ENCODE results near the gene ISM1. TPM values are rescaled to one million over a fixed set of nuclear protein-coding genes. Genes with fewer than 3 reads are reported as not detected.

ISM1 gene
- total and polyA plus RNA-seq, 2 donors (not counting 1 experiment from before 2014, with no cell fraction given): 0.10 to 0.17 TPM

DNA sequence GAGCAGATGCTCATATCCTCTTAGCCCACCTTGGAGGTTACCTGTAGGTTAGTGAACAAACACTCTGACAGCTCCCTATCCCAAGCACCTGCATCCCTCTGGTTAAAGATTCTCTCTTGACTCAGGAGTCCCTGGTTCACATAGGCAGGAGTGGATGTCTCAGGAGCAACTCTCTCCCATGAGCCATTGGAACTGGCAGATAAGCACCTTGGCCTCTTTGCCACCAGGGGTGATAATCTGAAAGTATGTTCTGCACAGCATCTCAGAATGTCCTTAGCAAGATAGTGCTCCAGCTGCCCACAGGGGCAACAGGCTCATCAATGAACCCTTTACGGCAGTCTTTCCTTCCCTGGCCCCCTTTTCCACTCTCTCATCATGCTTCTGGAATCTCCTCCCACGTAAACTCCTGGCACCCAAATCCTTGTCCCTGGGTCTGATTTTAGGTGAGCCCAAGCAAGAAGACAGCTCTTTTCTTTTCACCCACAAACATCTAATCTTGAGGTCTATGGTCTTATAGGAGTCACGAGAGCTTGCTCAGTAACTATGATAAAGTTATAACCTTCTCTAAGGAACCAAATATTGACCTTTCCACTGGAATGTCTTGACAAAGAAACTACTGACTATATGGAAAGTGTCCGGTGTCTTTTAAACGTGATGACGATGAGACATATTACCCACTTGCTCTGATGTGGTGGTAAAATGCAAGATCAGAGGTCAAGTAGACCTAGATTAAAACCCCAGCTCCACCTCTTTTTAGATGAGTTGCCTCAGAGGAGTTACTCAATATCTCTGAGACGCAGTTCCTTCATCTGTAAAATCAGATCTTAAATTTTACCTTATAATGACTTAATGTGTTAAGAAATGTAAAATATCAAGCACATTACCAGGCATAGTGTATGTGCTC lies 39.8 kb upstream of the ISM1 start:
- Histone ChIP-seq H3K79me2 (ENCODE audit: control insufficient read depth, insufficient read depth, low read length) (no peaks in the 10 kb centered on the region), H3K4me3 (replicated peaks in 1 of 4; ENCODE audit: control extremely low read depth in 1 of 4, insufficient read depth in 1 of 4, low read depth in 3 of 4, low read length in 4 of 4) (no peak overlapping the region), H3K4me2 (ENCODE audit: extremely low read depth, insufficient read depth, low read length) (no peak overlapping the region), H4K20me1 (ENCODE audit: control insufficient read depth, extremely low read depth, insufficient read depth, low read length) (no peaks in the 10 kb centered on the region), H2AFZ (ENCODE audit: low read length) (no peak overlapping the region), H3K9me3 (ENCODE audit: control insufficient read depth, insufficient read depth, low read depth, low read length) (no peaks in the 10 kb centered on the region), H3K27me3 (ENCODE audit: control insufficient read depth, insufficient read depth, low read length) (no peaks in the 10 kb centered on the region), H3K27ac (ENCODE audit: insufficient read depth, low read length) (no peak overlapping the region), H3K9ac (ENCODE audit: insufficient read depth, low read length) (no peak overlapping the region), H3K4me1 (ENCODE audit: control insufficient read depth, extremely low read depth, insufficient read depth, low read length) (no peaks in the 10 kb centered on the region), H3K36me3 (ENCODE audit: control insufficient read depth, insufficient read depth, low read length) (no peaks in the 10 kb centered on the region)
- TF ChIP-seq, protein P1, sequence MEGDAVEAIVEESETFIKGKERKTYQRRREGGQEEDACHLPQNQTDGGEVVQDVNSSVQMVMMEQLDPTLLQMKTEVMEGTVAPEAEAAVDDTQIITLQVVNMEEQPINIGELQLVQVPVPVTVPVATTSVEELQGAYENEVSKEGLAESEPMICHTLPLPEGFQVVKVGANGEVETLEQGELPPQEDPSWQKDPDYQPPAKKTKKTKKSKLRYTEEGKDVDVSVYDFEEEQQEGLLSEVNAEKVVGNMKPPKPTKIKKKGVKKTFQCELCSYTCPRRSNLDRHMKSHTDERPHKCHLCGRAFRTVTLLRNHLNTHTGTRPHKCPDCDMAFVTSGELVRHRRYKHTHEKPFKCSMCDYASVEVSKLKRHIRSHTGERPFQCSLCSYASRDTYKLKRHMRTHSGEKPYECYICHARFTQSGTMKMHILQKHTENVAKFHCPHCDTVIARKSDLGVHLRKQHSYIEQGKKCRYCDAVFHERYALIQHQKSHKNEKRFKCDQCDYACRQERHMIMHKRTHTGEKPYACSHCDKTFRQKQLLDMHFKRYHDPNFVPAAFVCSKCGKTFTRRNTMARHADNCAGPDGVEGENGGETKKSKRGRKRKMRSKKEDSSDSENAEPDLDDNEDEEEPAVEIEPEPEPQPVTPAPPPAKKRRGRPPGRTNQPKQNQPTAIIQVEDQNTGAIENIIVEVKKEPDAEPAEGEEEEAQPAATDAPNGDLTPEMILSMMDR (conservative IDR thresholded peaks at IDR 0.05 in 1 of 2, IDR thresholded peaks at IDR 0.05 in 1 of 2; ENCODE audit: low read depth in 1 of 2, low read length in 2 of 2): no peak
- no peak for TF ChIP-seq EZH2 (IDR thresholded peaks at IDR 0.05; ENCODE audit: low read length, missing control alignments)
- no peak for DNase-seq (ENCODE audit: low read depth in 2 of 2)

DNA sequence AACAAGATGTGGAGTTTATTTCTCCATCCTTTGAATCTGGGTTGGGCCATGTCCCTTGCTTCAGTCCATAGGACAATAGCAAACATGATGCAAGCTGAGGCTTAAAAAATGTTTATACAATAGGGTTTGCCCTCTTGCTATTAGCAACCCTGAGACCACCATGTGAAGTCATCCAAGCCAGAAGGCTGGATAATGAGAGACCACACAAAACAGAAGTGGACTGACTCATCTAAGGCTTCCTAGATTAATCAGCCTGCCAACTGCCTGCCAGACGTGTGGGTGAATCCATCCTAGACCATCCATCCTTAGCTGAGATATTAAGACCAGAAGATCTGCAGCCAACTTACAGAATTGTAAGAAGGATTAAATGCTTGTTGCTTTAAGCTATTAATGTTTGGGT lies 38.1 kb upstream of the ISM1 start:
- TF ChIP-seq, protein P1 (conservative IDR thresholded peaks at IDR 0.05 in 1 of 2, IDR thresholded peaks at IDR 0.05 in 1 of 2; ENCODE audit: low read depth in 1 of 2, low read length in 2 of 2): no peak
- no peak for TF ChIP-seq EZH2 (IDR thresholded peaks at IDR 0.05; ENCODE audit: low read length, missing control alignments)
- H3K9ac ChIP-seq (ENCODE audit: insufficient read depth, low read length): no peak overlapping the region
- H3K4me3 ChIP-seq (replicated peaks in 1 of 4; ENCODE audit: control extremely low read depth in 1 of 4, insufficient read depth in 1 of 4, low read depth in 3 of 4, low read length in 4 of 4): no peak overlapping the region
- DNase-seq (ENCODE audit: low read depth in 2 of 2): no peak
- H4K20me1 ChIP-seq (ENCODE audit: control insufficient read depth, extremely low read depth, insufficient read depth, low read length): no peaks in the 10 kb centered on the region
- no peaks in the 10 kb centered on the region for H3K36me3 ChIP-seq (ENCODE audit: control insufficient read depth, insufficient read depth, low read length)
- no peak overlapping the region for H3K4me2 ChIP-seq (ENCODE audit: extremely low read depth, insufficient read depth, low read length)
- H3K9me3 ChIP-seq (ENCODE audit: control insufficient read depth, insufficient read depth, low read depth, low read length): no peaks in the 10 kb centered on the region
- no peaks in the 10 kb centered on the region for H3K4me1 ChIP-seq (ENCODE audit: control insufficient read depth, extremely low read depth, insufficient read depth, low read length)
- no peaks in the 10 kb centered on the region for H3K27me3 ChIP-seq (ENCODE audit: control insufficient read depth, insufficient read depth, low read length)
- no peaks in the 10 kb centered on the region for H3K79me2 ChIP-seq (ENCODE audit: control insufficient read depth, insufficient read depth, low read length)
- no peak overlapping the region for H3K27ac ChIP-seq (ENCODE audit: insufficient read depth, low read length)
- H2AFZ ChIP-seq (ENCODE audit: low read length): no peak overlapping the region

DNA sequence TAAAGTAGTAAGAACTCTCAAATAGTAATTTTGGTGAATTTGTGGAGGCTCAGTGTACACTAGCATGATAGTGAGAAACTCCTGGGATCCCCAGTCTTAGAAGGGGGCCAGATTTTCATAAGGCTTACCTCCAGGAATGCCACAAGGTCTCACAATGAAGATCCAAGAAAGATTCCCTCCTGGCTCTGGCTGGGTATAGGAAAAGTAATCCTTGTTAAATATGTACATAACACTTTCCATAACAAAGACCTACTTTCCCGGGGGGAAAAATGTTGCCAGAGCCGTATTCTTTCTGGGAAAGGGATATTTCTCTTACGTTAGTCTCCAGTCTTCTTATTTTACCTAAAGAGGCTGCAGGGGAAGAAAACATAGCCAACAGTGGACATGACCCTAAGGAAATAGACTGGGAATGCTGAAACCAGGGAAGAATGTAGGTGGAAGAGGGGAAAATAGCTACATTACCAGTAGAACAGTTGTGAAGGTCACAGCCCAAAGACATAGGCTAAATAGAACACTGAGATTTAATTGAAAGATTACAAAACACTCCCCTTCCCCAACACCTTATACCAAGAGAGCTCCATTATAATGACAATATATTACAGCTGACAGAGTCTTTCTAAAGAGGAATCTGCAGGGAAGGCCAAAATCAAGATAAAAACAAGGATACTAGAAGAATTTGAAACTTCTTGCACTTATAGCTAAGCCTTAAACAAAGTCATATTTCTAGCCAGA lies 34.9 kb upstream of the ISM1 start:
- Histone ChIP-seq H3K9me3 (ENCODE audit: control insufficient read depth, insufficient read depth, low read depth, low read length) (no peaks in the 10 kb centered on the region), H4K20me1 (ENCODE audit: control insufficient read depth, extremely low read depth, insufficient read depth, low read length) (no peaks in the 10 kb centered on the region), H3K4me3 (replicated peaks in 1 of 4; ENCODE audit: control extremely low read depth in 1 of 4, insufficient read depth in 1 of 4, low read depth in 3 of 4, low read length in 4 of 4) (no peak overlapping the region), H3K27me3 (ENCODE audit: control insufficient read depth, insufficient read depth, low read length) (no peaks in the 10 kb centered on the region), H3K79me2 (ENCODE audit: control insufficient read depth, insufficient read depth, low read length) (no peaks in the 10 kb centered on the region), H3K4me2 (ENCODE audit: extremely low read depth, insufficient read depth, low read length) (no peak overlapping the region), H3K27ac (ENCODE audit: insufficient read depth, low read length) (no peak overlapping the region), H3K4me1 (ENCODE audit: control insufficient read depth, extremely low read depth, insufficient read depth, low read length) (no peaks in the 10 kb centered on the region), H2AFZ (ENCODE audit: low read length) (no peak overlapping the region), H3K36me3 (ENCODE audit: control insufficient read depth, insufficient read depth, low read length) (no peaks in the 10 kb centered on the region), H3K9ac (ENCODE audit: insufficient read depth, low read length) (no peak overlapping the region)
- DNase-seq (ENCODE audit: low read depth in 2 of 2): no peak
- TF ChIP-seq EZH2 (IDR thresholded peaks at IDR 0.05; ENCODE audit: low read length, missing control alignments): no peak
- TF ChIP-seq, protein P1 (conservative IDR thresholded peaks at IDR 0.05 in 1 of 2, IDR thresholded peaks at IDR 0.05 in 1 of 2; ENCODE audit: low read depth in 1 of 2, low read length in 2 of 2): no peak
